ENCODE measurements around the gene BMPR1B. TPM values are rescaled to one million over a fixed set of nuclear protein-coding genes. Genes with fewer than 3 reads are reported as not detected.
A peak's percentile ranks its signal among the peaks of the same experiment; 100 is the strongest.

The BMPR1B gene
- total RNA-seq, 1 donor from 2014 or later, result 26.8 TPM

DNA sequence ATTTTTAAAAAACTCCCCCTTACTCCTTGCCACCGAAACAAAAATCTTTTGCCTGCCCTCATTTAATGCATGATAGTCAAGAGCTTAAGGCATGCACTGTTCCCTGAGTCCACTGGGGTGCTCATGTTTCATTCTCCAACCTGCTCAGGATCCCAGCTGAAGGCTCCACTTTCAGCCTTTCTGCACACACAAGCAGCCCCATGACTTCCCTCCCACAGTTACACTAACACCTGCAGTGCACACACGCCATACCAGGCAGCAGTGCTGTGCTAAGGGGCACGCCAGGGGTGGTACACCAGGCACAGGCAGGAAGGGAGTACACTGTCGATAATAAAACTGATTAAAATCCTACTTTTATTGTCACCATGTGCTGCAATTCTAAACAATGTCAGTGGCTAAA is 385.2 kb downstream of the BMPR1B start:
- peaks cover 10% of the 10 kb centered on the region for H3K4me1 Mint-ChIP-seq
- peaks cover 8% of the 10 kb centered on the region for H3K9me3 Mint-ChIP-seq
- no peaks in the 10 kb centered on the region for H3K27me3 Mint-ChIP-seq (ENCODE audit: low read depth)
- no peak for TF ChIP-seq CTCF (conservative IDR thresholded peaks at IDR 0.05)
- no peak overlapping the region for H3K4me3 Mint-ChIP-seq
- no peak for DNase-seq (ENCODE audit: low read depth, low spot score)
- peaks cover 37% of the 10 kb centered on the region for H3K36me3 Mint-ChIP-seq (ENCODE audit: low read depth)
- peak overlapping the region; percentile 28 for H3K27ac Mint-ChIP-seq (ENCODE audit: unreplicated experiment)

DNA sequence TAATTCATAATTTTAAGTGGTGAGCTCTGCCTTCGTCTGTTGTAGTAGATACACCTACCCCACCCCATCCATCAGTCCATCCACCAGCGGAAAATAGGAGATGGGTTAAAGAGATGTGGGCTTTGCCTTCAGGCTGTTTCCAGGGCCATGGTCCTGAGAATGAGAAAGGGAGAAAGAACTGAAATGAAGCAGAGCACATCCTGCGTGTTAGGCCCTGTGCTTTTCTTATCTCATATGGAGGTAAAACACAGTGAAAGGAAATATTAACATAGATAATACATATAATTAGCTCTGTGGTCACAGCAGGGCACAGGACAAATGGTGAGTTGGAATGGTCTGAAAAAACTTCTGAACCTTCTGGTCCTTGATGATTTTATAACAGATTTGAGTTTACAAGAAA is 393.5 kb downstream of the BMPR1B start:
- Mint-ChIP-seq H3K27ac (ENCODE audit: unreplicated experiment) (peak overlapping the region; percentile 43), H3K4me3 (no peak overlapping the region), H3K36me3 (ENCODE audit: low read depth) (no peaks in the 10 kb centered on the region), H3K27me3 (ENCODE audit: low read depth) (no peaks in the 10 kb centered on the region), H3K9me3 (no peaks in the 10 kb centered on the region), H3K4me1 (peaks cover 7% of the 10 kb centered on the region)
- TF ChIP-seq CTCF (conservative IDR thresholded peaks at IDR 0.05), result no peak
- DNase-seq (ENCODE audit: low read depth, low spot score), result no peak

- H3K9me3 Mint-ChIP-seq, result no peaks in the 10 kb centered on the region
- H3K27ac Mint-ChIP-seq (ENCODE audit: unreplicated experiment), result no peak overlapping the region
- peaks cover 14% of the 10 kb centered on the region for H3K4me1 Mint-ChIP-seq
Measured at GRCh38 chr4:95153182-95153581, 395.4 kb downstream of the BMPR1B start.

GRCh38 chr4:95155759-95156451 is 398.1 kb downstream of the BMPR1B start:
- Mint-ChIP-seq H3K27me3 (ENCODE audit: low read depth) (no peaks in the 10 kb centered on the region), H3K4me1 (peaks cover 31% of the 10 kb centered on the region), H3K9me3 (no peaks in the 10 kb centered on the region), H3K27ac (ENCODE audit: unreplicated experiment) (no peak overlapping the region), H3K4me3 (no peak overlapping the region), H3K36me3 (ENCODE audit: low read depth) (no peaks in the 10 kb centered on the region)
- no peak for DNase-seq (ENCODE audit: low read depth, low spot score)
- TF ChIP-seq CTCF (conservative IDR thresholded peaks at IDR 0.05), result peak; percentile 83

More at GRCh38 chr4:95153182-95153581, 395.4 kb downstream of the BMPR1B start:
- no peak for DNase-seq (ENCODE audit: low read depth, low spot score)
- H3K4me3 Mint-ChIP-seq, result no peak overlapping the region
- no peak for TF ChIP-seq CTCF (conservative IDR thresholded peaks at IDR 0.05)
- no peaks in the 10 kb centered on the region for H3K27me3 Mint-ChIP-seq (ENCODE audit: low read depth)
- no peaks in the 10 kb centered on the region for H3K36me3 Mint-ChIP-seq (ENCODE audit: low read depth)

DNA sequence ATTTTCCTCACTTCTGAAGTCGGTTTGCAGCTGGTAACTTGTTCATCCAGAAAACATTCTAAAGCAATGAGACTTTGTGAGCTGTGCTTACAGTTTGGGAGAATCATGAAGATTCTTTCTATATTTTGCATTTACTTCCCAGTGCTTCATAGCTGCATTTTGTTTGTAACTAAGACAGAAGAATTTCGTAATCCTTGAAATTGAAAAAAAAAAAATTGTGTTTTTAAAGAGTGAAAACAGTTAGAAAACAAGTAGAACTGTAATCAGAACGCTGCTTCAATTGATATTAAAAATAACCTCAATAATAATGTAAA is 398.7 kb downstream of the BMPR1B start:
- DNase-seq (ENCODE audit: low read depth, low spot score), result no peak
- Mint-ChIP-seq H3K9me3 (no peaks in the 10 kb centered on the region), H3K36me3 (ENCODE audit: low read depth) (no peaks in the 10 kb centered on the region), H3K4me3 (no peak overlapping the region), H3K4me1 (peaks cover 31% of the 10 kb centered on the region), H3K27me3 (ENCODE audit: low read depth) (no peaks in the 10 kb centered on the region), H3K27ac (ENCODE audit: unreplicated experiment) (no peak overlapping the region)
- peak; percentile 1 for TF ChIP-seq CTCF (conservative IDR thresholded peaks at IDR 0.05)

Data from neural crest cell (in vitro differentiated cells).